Myocyte (in vitro differentiated cells): ENCODE measurements around the gene SENP6. TPM values are rescaled to one million over a fixed set of nuclear protein-coding genes. Genes with fewer than 3 reads are reported as not detected.
"Not testable (repeated sequence)": the region's sequence is repeated elsewhere in the genome, so short reads cannot be mapped to it uniquely, and the experiment has no call there.

Source experiments
- DNase-seq: peaks from one replicate; pipeline ENCODE4 v3.0.0-alpha.2; 2012; ENCODE audit warnings: low read depth
- total RNA-seq: library from RNA; depleted of rRNA; stranded (reverse); fragments of >200 nt; gene quantifications from 2 replicates; pipeline ENCODE4 v1.2.3, GENCODE V29; 2014

Gene SENP6
- total RNA-seq, 1 donor from 2014 or later: 72.6 TPM

DNA sequence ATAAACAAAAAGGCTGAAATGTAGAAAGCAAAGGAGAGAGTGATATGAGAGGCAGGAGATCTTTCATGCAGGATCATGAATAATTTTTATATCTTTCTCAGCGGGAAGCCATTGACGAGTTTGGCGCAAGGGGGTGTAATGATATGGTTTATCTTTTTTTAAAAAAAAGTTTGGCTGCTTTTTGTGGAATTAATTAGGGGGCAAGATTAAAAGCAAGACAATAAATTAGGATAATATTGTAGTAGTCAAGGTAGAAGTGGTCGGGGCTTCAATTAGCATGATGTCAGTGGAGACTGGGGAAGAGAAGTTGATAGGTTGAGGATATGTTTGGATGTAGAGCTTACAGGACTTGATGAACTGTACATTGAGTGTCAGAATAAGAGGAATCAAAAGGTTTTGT is 4.0 kb downstream of the SENP6 start:
- no peak for DNase-seq

DNA sequence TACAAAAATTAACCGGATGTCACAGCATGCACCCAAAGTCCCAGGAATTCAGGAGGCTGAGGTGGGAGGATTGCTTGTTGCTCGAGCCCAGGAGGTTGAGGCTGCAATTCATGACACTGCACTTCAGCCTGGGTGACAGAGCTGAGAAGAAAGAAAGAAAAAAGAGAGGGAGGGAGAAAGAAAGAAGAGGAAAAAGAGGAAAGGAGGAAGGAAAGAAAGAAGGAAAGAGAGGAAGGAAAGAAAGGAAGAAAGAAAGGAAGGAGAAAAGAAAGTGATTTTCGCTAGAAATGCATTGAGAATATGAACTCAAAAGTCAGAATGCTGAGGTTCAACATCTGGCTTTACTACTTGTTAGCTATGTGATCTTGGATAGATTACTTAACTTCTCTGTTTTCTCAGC is 6.6 kb downstream of the SENP6 start:
- DNase-seq: no peak

DNA sequence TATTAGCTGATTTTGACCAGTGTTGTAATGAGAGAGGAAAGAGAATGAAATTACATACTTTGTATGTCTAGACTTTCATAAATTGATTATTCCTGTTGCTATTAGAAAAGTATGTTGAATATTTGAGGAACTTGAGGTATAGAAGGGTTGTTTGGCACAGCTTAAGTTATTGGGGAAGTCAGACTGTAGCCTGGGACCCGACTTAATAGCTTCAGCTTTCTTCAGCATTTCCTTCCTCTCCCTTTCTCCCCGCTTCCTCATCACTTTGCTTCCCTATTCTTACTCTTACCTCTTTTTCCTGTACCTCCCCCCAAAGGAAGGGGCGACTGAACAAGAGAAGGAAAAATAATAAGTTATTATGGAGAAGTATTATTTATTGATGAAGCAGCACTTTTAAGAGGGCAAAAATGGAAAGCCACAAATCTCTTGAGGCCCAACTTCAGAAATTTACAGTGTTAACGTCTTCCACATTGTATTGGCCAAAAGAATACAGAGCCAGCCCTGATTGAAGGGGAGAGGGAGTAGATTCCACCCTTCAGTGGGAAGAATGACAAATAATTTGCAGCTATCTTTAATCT is 7.4 kb downstream of the SENP6 start:
- DNase-seq: no peak

DNA sequence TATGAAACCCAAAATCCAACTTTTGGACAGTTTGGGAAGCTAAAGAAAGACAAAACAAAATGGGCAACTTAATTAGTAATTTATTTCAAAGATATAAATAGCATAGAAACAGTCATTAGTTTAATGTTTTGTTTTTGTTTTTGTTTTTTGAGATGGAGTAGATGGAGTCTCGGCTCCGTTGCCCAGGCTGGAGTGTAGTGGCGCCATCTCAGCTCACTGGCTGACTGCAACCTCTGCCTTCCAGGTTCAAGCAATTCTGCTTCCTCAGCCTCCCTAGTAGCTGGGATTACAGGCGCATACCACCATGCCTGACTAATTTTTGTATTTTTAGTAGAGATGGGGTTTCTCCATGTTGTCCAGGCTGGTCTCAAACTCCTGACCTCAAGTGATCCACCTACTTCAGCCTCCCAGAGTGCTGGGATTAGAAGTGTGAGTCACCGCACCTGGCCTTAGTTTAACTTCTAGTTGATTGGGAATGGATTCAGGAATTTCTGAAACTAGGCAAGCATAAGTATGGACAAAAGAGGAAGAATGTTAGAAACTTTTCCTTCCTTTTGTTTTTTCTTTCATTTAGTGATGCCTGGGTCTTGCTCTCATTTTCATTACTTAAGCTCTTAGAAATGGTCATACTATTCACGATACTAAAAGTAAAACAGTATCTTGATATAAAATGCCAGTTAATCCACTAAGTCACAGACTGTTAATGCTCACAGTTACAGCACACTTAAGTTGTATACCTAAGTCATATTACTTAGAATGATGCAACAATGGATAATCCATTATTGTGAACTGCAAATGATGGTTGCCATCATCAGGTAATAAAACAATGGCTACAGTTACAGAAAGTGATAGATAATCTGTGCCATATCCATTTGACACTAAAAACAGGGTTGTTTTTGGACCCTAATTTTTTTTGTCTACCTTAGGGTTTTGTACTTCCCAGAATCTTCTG is 8.2 kb downstream of the SENP6 start:
- DNase-seq: peak; percentile 53

- DNase-seq: no peak
These were observed 9.5 kb downstream of the SENP6 start for GRCh38 chr6:75611011-75611701.

- DNase-seq: no peak
These were observed 10.2 kb downstream of the SENP6 start for GRCh38 chr6:75611702-75612375.

DNA sequence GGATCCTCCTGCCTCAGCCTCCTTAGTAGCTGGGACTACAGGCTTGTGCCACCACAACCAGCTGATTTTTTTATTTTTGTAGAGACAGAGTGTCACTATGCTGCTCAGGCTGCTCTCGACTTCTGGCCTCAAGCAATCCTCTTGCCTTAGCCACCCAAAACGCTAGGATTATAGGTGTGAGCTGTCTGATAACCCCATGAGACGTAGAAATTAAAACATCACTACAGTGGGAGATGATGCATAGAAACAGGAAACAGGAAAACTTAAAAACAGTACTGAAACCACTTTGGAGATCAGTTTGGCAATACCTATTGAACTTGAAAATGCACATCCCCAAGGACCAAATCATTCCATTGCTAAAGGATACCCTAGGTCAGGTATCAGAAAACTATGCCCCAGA is 10.8 kb downstream of the SENP6 start:
- DNase-seq: no peak

GRCh38 chr6:75613056-75613501 is 11.4 kb downstream of the SENP6 start:
- no peak for DNase-seq

GRCh38 chr6:75618437-75618836 is 16.8 kb downstream of the SENP6 start:
- DNase-seq: no peak

GRCh38 chr6:75619230-75619899 is 17.7 kb downstream of the SENP6 start:
- DNase-seq: no peak

DNA sequence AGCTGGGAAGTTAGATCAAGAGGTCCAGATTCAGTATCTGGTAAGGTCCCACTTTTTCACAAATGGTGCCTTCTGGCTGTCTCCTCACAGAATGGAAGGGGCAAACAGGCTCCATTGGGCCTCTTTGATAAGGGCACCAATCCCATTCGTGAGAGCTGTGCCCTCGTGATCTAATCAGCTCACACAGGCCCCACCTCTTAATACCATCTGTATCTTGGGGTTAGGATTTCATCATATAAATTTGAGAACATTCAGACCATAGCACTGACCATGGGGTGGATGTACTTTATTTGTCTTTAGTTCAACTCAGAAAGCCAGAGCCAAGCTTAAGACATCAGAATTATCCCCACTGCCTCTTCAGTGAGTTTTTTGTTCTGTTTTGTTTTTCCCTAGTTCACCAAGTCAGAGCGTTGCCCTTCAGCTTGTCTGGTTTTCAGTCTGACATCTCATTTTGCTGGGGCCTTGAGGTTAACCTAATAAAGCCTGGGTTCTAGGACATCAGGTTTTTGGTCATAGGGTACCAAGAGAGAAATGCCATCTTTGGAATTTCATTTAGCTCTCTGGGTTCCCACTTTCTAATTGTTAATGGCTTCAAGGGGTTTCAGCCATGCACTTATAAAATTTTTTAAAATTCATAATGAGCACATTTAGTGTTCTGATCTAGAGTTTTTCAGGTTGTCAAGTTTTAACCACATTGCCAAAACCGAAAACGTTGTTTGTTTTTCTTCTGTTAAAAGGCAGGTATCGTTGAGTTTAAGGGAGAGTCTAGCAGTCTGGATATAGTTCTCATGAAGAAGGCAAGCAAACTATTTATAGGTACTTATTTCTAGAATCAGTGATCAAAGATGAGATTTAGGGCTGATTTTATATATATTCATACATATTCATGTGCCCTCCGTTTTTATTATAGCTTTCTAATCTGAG is 19.0 kb downstream of the SENP6 start:
- DNase-seq: no peak

- DNase-seq: no peak
These were observed 20.2 kb downstream of the SENP6 start for GRCh38 chr6:75621846-75622245.

DNA sequence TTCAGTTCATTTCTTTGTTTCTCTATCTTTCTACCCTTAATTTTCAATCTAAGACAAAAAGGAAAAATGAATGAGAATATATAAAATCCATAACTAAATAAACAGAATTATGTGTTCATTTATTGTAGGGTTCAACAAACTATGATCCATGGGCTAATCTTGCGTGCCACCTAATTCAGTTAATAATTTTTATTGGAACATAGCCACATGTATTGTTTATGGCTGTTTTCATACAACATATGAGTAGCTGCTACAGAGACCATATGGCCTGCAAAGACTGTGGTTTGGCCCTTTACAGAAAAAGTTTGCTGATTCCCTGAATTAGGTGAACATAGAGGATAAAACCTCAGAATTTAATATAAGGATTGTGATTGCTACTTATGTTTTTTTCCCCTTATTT is 21.8 kb downstream of the SENP6 start:
- no peak for DNase-seq

- DNase-seq: no peak
These were observed 22.7 kb downstream of the SENP6 start for GRCh38 chr6:75624335-75624734.

DNA sequence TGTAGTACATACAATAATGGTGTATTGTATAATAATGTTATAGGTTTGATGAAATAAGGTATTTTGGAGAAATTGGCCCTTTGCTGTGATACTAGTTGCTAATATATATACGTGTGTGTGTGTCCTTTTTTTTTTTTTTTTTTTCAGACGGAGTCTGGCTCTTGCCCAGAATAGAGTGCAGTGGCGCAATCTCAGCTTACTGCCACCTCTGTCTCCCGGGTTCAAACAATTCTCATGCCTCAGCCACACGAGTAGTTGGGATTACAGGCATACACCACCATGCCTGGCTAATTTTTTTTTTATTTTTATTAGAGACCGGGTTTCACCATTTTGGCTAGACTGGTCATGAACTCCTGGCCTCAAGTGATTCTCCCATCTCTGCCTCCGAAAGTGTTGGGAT is 23.3 kb downstream of the SENP6 start:
- DNase-seq: no peak

- DNase-seq: no peak
These were observed 24.9 kb downstream of the SENP6 start for GRCh38 chr6:75626561-75626960.

DNA sequence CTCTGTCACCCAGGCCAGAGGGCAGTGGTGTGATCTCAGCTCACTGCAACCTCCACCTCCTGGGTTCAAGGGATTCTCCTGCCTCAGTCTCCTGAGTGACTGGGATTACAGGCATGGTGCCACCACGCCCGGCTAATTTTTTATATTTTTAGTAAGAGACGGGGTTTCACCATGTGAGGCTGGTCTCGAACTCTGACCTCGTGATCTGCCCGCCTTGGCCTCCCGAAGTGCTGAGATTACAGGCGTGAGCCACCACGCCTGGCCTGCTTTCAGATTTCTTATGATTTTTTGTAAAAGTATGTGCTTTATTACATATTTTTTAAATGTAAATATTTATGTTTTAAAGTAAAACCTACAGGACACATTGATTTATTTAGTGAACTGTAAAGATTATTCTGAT is 26.0 kb downstream of the SENP6 start:
- not testable (repeated sequence) for DNase-seq

DNA sequence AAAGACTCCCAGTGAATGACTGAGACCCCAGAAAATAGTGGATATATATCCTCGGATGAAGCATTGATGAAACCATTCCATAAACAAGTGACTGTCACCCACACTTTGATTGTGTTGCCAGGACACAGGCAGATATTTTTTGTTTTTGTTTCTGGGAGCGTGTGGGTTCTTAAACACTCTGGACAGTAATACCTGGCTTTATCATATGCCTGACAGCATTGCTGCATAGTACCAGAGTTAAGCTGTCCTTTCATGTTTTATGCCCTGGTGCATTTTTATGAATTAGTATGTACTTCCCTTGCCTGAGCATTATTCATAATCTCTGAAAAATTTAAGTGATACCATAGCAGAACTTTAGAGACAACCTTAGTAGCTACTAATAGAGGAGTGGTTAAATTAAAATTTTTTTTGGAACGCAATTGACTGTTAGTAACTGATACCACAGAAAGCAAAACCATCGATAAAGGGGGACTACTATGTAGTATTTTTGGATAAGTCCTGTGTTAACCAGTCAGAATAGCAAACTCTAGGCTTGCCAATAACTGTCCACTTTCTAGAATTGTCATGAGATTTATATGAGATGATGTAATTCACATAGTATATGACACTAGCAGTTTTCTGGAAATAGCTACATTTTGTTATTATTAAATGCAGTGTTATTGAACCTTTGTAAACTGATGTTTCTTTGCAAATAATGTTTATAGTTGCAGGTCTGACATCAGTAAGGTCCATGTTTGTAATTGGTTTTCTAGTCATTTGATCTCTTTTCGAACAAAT is 30.4 kb downstream of the SENP6 start:
- DNase-seq: no peak

- no peak for DNase-seq
These were observed 31.4 kb downstream of the SENP6 start for GRCh38 chr6:75633045-75633444.
